ENCODE measurements around the gene BAHCC1. TPM values are rescaled to one million over a fixed set of nuclear protein-coding genes. Genes with fewer than 3 reads are reported as not detected.

The BAHCC1 gene
- total RNA-seq, 2 experiments from 2014 or later = 0.02 TPM; not detected in 1

GRCh38 chr17:81406117-81406953 lies 11.1 kb downstream of the BAHCC1 start:
- intact Hi-C loops (cut with micrococcal nuclease) = no loop called here
- Mint-ChIP-seq H3K27ac (no peak overlapping the region), H3K36me3 (ENCODE audit: low read depth) (no peaks in the 10 kb centered on the region), H3K4me3 (no peak overlapping the region), H3K9me3 (no peaks in the 10 kb centered on the region), H3K27me3 (ENCODE audit: low read depth) (peaks cover 32% of the 10 kb centered on the region), H3K4me1 (ENCODE audit: low read depth) (peaks cover 2% of the 10 kb centered on the region)
- CTCF ChIA-PET = no interaction called here
- DNase-seq = no peak

GRCh38 chr17:81408049-81408448 lies 12.8 kb downstream of the BAHCC1 start:
- CTCF ChIA-PET = no interaction called here
- Mint-ChIP-seq H3K4me3 (no peak overlapping the region), H3K36me3 (ENCODE audit: low read depth) (no peaks in the 10 kb centered on the region), H3K9me3 (no peaks in the 10 kb centered on the region), H3K27ac (no peak overlapping the region), H3K4me1 (ENCODE audit: low read depth) (peaks cover 11% of the 10 kb centered on the region), H3K27me3 (ENCODE audit: low read depth) (peaks cover 19% of the 10 kb centered on the region)
- DNase-seq = no peak
- intact Hi-C loops (cut with micrococcal nuclease) = no loop called here

GRCh38 chr17:81409190-81409935 lies 14.1 kb downstream of the BAHCC1 start:
- H3K27me3 Mint-ChIP-seq (ENCODE audit: low read depth) = peaks cover 16% of the 10 kb centered on the region
- H3K36me3 Mint-ChIP-seq (ENCODE audit: low read depth) = no peaks in the 10 kb centered on the region
- DNase-seq = no peak
- intact Hi-C loops (cut with micrococcal nuclease) = no loop called here
- H3K9me3 Mint-ChIP-seq = no peaks in the 10 kb centered on the region
- H3K27ac Mint-ChIP-seq = no peak overlapping the region
- CTCF ChIA-PET = no interaction called here
- H3K4me3 Mint-ChIP-seq = no peak overlapping the region
- peaks cover 13% of the 10 kb centered on the region for H3K4me1 Mint-ChIP-seq (ENCODE audit: low read depth)

GRCh38 chr17:81410852-81411251 lies 15.6 kb downstream of the BAHCC1 start:
- intact Hi-C loops (cut with micrococcal nuclease) = no loop called here
- H3K27me3 Mint-ChIP-seq (ENCODE audit: low read depth) = peaks cover 11% of the 10 kb centered on the region
- no peak for DNase-seq
- no peak overlapping the region for H3K4me3 Mint-ChIP-seq
- peaks cover 13% of the 10 kb centered on the region for H3K4me1 Mint-ChIP-seq (ENCODE audit: low read depth)
- CTCF ChIA-PET = no interaction called here
- H3K27ac Mint-ChIP-seq = no peak overlapping the region
- no peaks in the 10 kb centered on the region for H3K36me3 Mint-ChIP-seq (ENCODE audit: low read depth)
- no peaks in the 10 kb centered on the region for H3K9me3 Mint-ChIP-seq

GRCh38 chr17:81411305-81411704 lies 16.0 kb downstream of the BAHCC1 start:
- CTCF ChIA-PET = no interaction called here
- peaks cover 13% of the 10 kb centered on the region for H3K4me1 Mint-ChIP-seq (ENCODE audit: low read depth)
- H3K36me3 Mint-ChIP-seq (ENCODE audit: low read depth) = no peaks in the 10 kb centered on the region
- no peaks in the 10 kb centered on the region for H3K9me3 Mint-ChIP-seq
- intact Hi-C loops (cut with micrococcal nuclease) = no loop called here
- peaks cover 6% of the 10 kb centered on the region for H3K27me3 Mint-ChIP-seq (ENCODE audit: low read depth)
- no peak overlapping the region for H3K27ac Mint-ChIP-seq
- no peak overlapping the region for H3K4me3 Mint-ChIP-seq
- no peak for DNase-seq

- Mint-ChIP-seq H3K4me3 (no peak overlapping the region), H3K36me3 (ENCODE audit: low read depth) (no peaks in the 10 kb centered on the region), H3K9me3 (no peaks in the 10 kb centered on the region), H3K27ac (no peak overlapping the region), H3K4me1 (ENCODE audit: low read depth) (peaks cover 13% of the 10 kb centered on the region), H3K27me3 (ENCODE audit: low read depth) (peaks cover 2% of the 10 kb centered on the region)
- CTCF ChIA-PET = no interaction called here
- intact Hi-C loops (cut with micrococcal nuclease) = no loop called here
- peak; percentile 75 for DNase-seq
Measured at GRCh38 chr17:81412490-81413093, 17.3 kb downstream of the BAHCC1 start.

GRCh38 chr17:81413497-81414135 lies 18.4 kb downstream of the BAHCC1 start:
- H3K4me3 Mint-ChIP-seq = no peak overlapping the region

GRCh38 chr17:81414756-81415516 lies 19.7 kb downstream of the BAHCC1 start:
- H3K36me3 Mint-ChIP-seq (ENCODE audit: low read depth) = no peaks in the 10 kb centered on the region
- H3K27ac Mint-ChIP-seq = no peak overlapping the region
- H3K27me3 Mint-ChIP-seq (ENCODE audit: low read depth) = no peaks in the 10 kb centered on the region
- peaks cover 12% of the 10 kb centered on the region for H3K4me1 Mint-ChIP-seq (ENCODE audit: low read depth)
- H3K9me3 Mint-ChIP-seq = no peaks in the 10 kb centered on the region
- CTCF ChIA-PET = no interaction called here
- no peak overlapping the region for H3K4me3 Mint-ChIP-seq
- intact Hi-C loops (cut with micrococcal nuclease) = no loop called here
- DNase-seq = no peak

More at GRCh38 chr17:81413497-81414135, 18.4 kb downstream of the BAHCC1 start:
- Mint-ChIP-seq H3K4me1 (ENCODE audit: low read depth) (peaks cover 13% of the 10 kb centered on the region), H3K36me3 (ENCODE audit: low read depth) (no peaks in the 10 kb centered on the region), H3K9me3 (no peaks in the 10 kb centered on the region), H3K27me3 (ENCODE audit: low read depth) (no peaks in the 10 kb centered on the region), H3K27ac (no peak overlapping the region)
- intact Hi-C loops (cut with micrococcal nuclease) = no loop called here
- CTCF ChIA-PET = no interaction called here
- DNase-seq = no peak

GRCh38 chr17:81415681-81416080 lies 20.4 kb downstream of the BAHCC1 start:
- Mint-ChIP-seq H3K9me3 (no peaks in the 10 kb centered on the region), H3K27me3 (ENCODE audit: low read depth) (no peaks in the 10 kb centered on the region), H3K4me1 (ENCODE audit: low read depth) (peaks cover 12% of the 10 kb centered on the region), H3K27ac (no peak overlapping the region), H3K4me3 (no peak overlapping the region), H3K36me3 (ENCODE audit: low read depth) (no peaks in the 10 kb centered on the region)
- intact Hi-C loops (cut with micrococcal nuclease) = no loop called here
- DNase-seq = no peak
- CTCF ChIA-PET = no interaction called here

- Mint-ChIP-seq H3K9me3 (no peaks in the 10 kb centered on the region), H3K36me3 (ENCODE audit: low read depth) (no peaks in the 10 kb centered on the region), H3K4me1 (ENCODE audit: low read depth) (peaks cover 9% of the 10 kb centered on the region), H3K27ac (no peak overlapping the region), H3K4me3 (no peak overlapping the region), H3K27me3 (ENCODE audit: low read depth) (no peaks in the 10 kb centered on the region)
- CTCF ChIA-PET = no interaction called here
- intact Hi-C loops (cut with micrococcal nuclease) = no loop called here
- no peak for DNase-seq
Measured at GRCh38 chr17:81416612-81417011, 21.4 kb downstream of the BAHCC1 start.

GRCh38 chr17:81417049-81417878 lies 22.0 kb downstream of the BAHCC1 start:
- DNase-seq = no peak
- no peaks in the 10 kb centered on the region for H3K36me3 Mint-ChIP-seq (ENCODE audit: low read depth)
- H3K4me1 Mint-ChIP-seq (ENCODE audit: low read depth) = peaks cover 7% of the 10 kb centered on the region
- H3K27ac Mint-ChIP-seq = no peak overlapping the region
- no peaks in the 10 kb centered on the region for H3K27me3 Mint-ChIP-seq (ENCODE audit: low read depth)
- CTCF ChIA-PET = no interaction called here
- intact Hi-C loops (cut with micrococcal nuclease) = no loop called here
- no peaks in the 10 kb centered on the region for H3K9me3 Mint-ChIP-seq
- no peak overlapping the region for H3K4me3 Mint-ChIP-seq

All from activated naive CD4-positive, alpha-beta T cell treated with anti-CD3 and anti-CD28 coated beads for 36 hours (primary cell).